Caco-2 (cell line): Measurements from ENCODE around the gene IRX2. TPM values are rescaled to one million over a fixed set of nuclear protein-coding genes. Genes with fewer than 3 reads are reported as not detected.
A peak's percentile ranks its signal among the peaks of the same experiment; 100 is the strongest.

Source experiments
- BruUV-seq: library from RNA; stranded (reverse); fragments of 400-500 nt; replicated peaks from 2 replicates; lab custom pipeline; 2021; lab: Mats Ljungman, UMichigan
- CTCF ChIA-PET: fragments of 300-600 bp; sonication (Branson Sonifier 250); formaldehyde crosslinking; loops from one replicate; lab custom pipeline; 2022; ENCODE audit warnings: antibody characterized with exemption; lab: Charles Lee
- POLR2A ChIA-PET: fragments of 300-600 bp; sonication (Branson Sonifier 250); formaldehyde crosslinking; loops from one replicate; lab custom pipeline; 2022; ENCODE audit warnings: antibody characterized with exemption; lab: Charles Lee
- DNase-seq, 2 experiments: peaks; one replicate each; pipeline versions ENCODE4 v3.0.0 to v3.0.0-alpha.2; 2020 to 2022
- H3K27me3 ChIP-seq: replicated peaks from 2 replicates; pipeline ENCODE4 v1.6.0; 2011; ENCODE audit warnings: low read length; ENCODE audit not compliant: control insufficient read depth, insufficient read depth
- H3K36me3 ChIP-seq: 2 replicates; pipeline ENCODE4 v1.5.1; 2011; ENCODE audit warnings: low read length; ENCODE audit not compliant: control insufficient read depth, insufficient read depth
- H3K4me1 ChIP-seq: fragments of 250-450 bp; sonication (Bioruptor Pico); 2 replicates; pipeline ENCODE4 v1.5.1; 2020; ENCODE audit warnings: mild to moderate bottlenecking
- H3K4me3 ChIP-seq: 2 replicates; pipeline ENCODE4 v1.5.1; 2011; ENCODE audit warnings: low read depth, mild to moderate bottlenecking, control low read depth, low read length
- H3K9me3 ChIP-seq: fragments of 250-450 bp; sonication (Bioruptor Pico); 2 replicates; pipeline ENCODE4 v1.5.1; 2020; ENCODE audit warnings: mild to moderate bottlenecking, moderate library complexity
- H3K27ac Mint-ChIP-seq: one replicate; pipeline ENCODE4 v1.8.0; 2022; ENCODE audit warnings: mixed read lengths; ENCODE audit not compliant: unreplicated experiment
- H3K27me3 Mint-ChIP-seq: one replicate; pipeline ENCODE4 v1.8.0; 2022; ENCODE audit warnings: mixed read lengths; ENCODE audit not compliant: insufficient read depth, unreplicated experiment
- H3K36me3 Mint-ChIP-seq: one replicate; pipeline ENCODE4 v1.8.0; 2022; ENCODE audit warnings: mild to moderate bottlenecking, mixed read lengths; ENCODE audit not compliant: insufficient read depth, unreplicated experiment
- H3K4me1 Mint-ChIP-seq: one replicate; pipeline ENCODE4 v1.8.0; 2022; ENCODE audit warnings: low read depth, mixed read lengths; ENCODE audit not compliant: unreplicated experiment
- H3K4me3 Mint-ChIP-seq: one replicate; pipeline ENCODE4 v1.8.0; 2022; ENCODE audit warnings: mild to moderate bottlenecking, moderate library complexity, mixed read lengths; ENCODE audit not compliant: unreplicated experiment
- H3K9me3 Mint-ChIP-seq: one replicate; pipeline ENCODE4 v1.8.0; 2022; ENCODE audit warnings: mixed read lengths; ENCODE audit not compliant: unreplicated experiment
- intact Hi-C: fragments of 100-400 bp; cut with micrococcal nuclease; formaldehyde crosslinking; loops from one replicate; pipeline ENCODE4 v1.10.0; 2022; ENCODE audit not compliant: unreplicated experiment
- total RNA-seq: library from RNA; stranded (reverse); gene quantifications from 2 replicates; pipeline ENCODE4 v1.2.3, GENCODE V29; 2022
- TF ChIP-seq, protein P1 (sequence below), 2 experiments: fragments of 200-600 bp in 1 of 2; IDR thresholded peaks; 1 replicate in 1 of 2; 2 replicates in 1 of 2; pipeline versions ENCODE4 v1.5.1 to v1.8.0; 2011 to 2022; ENCODE audit warnings: antibody characterized with exemption in 1 of 2, control low read depth in 1 of 2, inconsistent platforms in 1 of 2, low read depth in 1 of 2, low read length in 1 of 2, mild to moderate bottlenecking in 1 of 2, moderate library complexity in 1 of 2; ENCODE audit not compliant: insufficient read depth in 1 of 2, severe bottlenecking in 1 of 2, unreplicated experiment in 1 of 2

Gene IRX2
- total RNA-seq, 1 experiment from 2014 or later = 44.1 TPM

DNA sequence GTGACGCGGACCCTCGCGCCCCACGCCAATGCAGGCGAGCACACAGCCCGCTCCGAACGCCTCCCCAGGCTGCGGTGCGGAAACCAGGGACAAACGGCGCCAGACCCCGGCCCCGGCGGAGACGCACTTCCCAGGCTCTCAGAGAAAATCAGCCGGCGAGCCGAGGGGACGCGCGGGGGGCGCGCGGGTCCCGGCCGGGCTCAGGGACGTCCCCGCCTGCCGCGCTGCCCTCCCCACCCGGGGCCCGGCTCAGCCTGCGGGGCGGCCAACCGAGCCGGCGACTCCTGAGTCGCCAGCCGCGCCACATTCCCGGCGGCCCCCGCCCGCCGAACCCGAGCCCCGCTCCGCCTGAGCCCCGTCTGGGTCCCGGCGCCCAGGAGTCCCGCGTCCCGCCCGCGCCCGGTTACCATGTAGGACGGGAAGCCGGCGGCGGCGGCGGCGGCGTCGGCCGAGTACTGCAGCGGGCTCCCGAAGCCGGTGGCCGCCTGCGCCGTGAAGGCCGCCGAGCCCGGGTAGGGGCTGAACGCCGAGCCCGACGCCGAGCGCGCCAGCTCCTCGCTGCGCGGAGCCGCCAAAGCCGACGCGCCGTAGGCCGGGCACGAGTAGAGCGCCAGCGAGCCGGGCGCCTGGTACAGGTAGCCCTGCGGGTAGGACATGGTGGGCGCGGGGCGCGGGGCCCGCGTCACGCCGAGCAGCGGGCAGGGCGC, 566 bp downstream of the IRX2 start:
- Histone ChIP-seq H3K36me3 (peaks cover 3% of the 10 kb centered on the region; the same call in 1 of the 2 replicates), H3K4me3 (peak overlapping the region; percentile 96), H3K4me1 (peaks cover 14% of the 10 kb centered on the region; the same call in 1 of the 2 replicates), H3K27me3 (no peaks in the 10 kb centered on the region), H3K9me3 (no peaks in the 10 kb centered on the region)
- H3K9me3 Mint-ChIP-seq = peaks cover 3% of the 10 kb centered on the region
- TF ChIP-seq, protein P1, sequence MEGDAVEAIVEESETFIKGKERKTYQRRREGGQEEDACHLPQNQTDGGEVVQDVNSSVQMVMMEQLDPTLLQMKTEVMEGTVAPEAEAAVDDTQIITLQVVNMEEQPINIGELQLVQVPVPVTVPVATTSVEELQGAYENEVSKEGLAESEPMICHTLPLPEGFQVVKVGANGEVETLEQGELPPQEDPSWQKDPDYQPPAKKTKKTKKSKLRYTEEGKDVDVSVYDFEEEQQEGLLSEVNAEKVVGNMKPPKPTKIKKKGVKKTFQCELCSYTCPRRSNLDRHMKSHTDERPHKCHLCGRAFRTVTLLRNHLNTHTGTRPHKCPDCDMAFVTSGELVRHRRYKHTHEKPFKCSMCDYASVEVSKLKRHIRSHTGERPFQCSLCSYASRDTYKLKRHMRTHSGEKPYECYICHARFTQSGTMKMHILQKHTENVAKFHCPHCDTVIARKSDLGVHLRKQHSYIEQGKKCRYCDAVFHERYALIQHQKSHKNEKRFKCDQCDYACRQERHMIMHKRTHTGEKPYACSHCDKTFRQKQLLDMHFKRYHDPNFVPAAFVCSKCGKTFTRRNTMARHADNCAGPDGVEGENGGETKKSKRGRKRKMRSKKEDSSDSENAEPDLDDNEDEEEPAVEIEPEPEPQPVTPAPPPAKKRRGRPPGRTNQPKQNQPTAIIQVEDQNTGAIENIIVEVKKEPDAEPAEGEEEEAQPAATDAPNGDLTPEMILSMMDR (IDR thresholded peaks at IDR 0.05; ENCODE audit: insufficient read depth in 1 of 2, low read depth in 1 of 2, low read length in 1 of 2, severe bottlenecking in 1 of 2, unreplicated experiment in 1 of 2) = no peak
- H3K27me3 Mint-ChIP-seq = no peaks in the 10 kb centered on the region
- ChIA-PET POLR2A (no interaction called here), CTCF (no interaction called here)
- H3K36me3 Mint-ChIP-seq = peaks cover 45% of the 10 kb centered on the region
- no TSS peak for BruUV-seq
- H3K27ac Mint-ChIP-seq = peak overlapping the region; percentile 89
- peaks cover 18% of the 10 kb centered on the region for H3K4me1 Mint-ChIP-seq
- peak overlapping the region; percentile 85 for H3K4me3 Mint-ChIP-seq
- intact Hi-C loops = loop anchor here (1.0 kb wide), 1 partner anchor 52 kb away; no protein-coding TSS in a partner anchor
- peak in 1 of 2 experiments; percentile 49 for DNase-seq

GRCh38 chr5:2750026-2750757, 1.3 kb downstream of the IRX2 start:
- H3K4me1 ChIP-seq = peaks cover 10% of the 10 kb centered on the region; the same call in 1 of the 2 replicates
- TF ChIP-seq, protein P1 (IDR thresholded peaks at IDR 0.05; ENCODE audit: insufficient read depth in 1 of 2, low read depth in 1 of 2, low read length in 1 of 2, severe bottlenecking in 1 of 2, unreplicated experiment in 1 of 2) = no peak
- H3K27me3 Mint-ChIP-seq = no peaks in the 10 kb centered on the region
- H3K4me1 Mint-ChIP-seq = peaks cover 17% of the 10 kb centered on the region
- no TSS peak for BruUV-seq
- H3K27ac Mint-ChIP-seq = peak overlapping the region; percentile 89
- ChIA-PET CTCF (no interaction called here), POLR2A (no interaction called here)
- intact Hi-C loops = no loop called here
- H3K36me3 ChIP-seq = peaks cover 3% of the 10 kb centered on the region; the same call in 1 of the 2 replicates
- no peaks in the 10 kb centered on the region for H3K27me3 ChIP-seq
- peak in 1 of 2 experiments; percentile 52 for DNase-seq
- peak overlapping the region; percentile 85 for H3K4me3 Mint-ChIP-seq
- no peaks in the 10 kb centered on the region for H3K9me3 Mint-ChIP-seq
- H3K36me3 Mint-ChIP-seq = peaks cover 51% of the 10 kb centered on the region
- peak overlapping the region; percentile 96 for H3K4me3 ChIP-seq
- no peaks in the 10 kb centered on the region for H3K9me3 ChIP-seq

GRCh38 chr5:2749514-2750025, 1.9 kb downstream of the IRX2 start:
- no peaks in the 10 kb centered on the region for H3K27me3 Mint-ChIP-seq
- intact Hi-C loops = no loop called here
- Histone ChIP-seq H3K4me3 (peak overlapping the region; percentile 96), H3K4me1 (peaks cover 10% of the 10 kb centered on the region; the same call in 1 of the 2 replicates), H3K27me3 (no peaks in the 10 kb centered on the region), H3K9me3 (no peaks in the 10 kb centered on the region), H3K36me3 (peaks cover 3% of the 10 kb centered on the region; the same call in 1 of the 2 replicates)
- CTCF ChIA-PET = no interaction called here
- POLR2A ChIA-PET = no interaction called here
- peaks cover 57% of the 10 kb centered on the region for H3K36me3 Mint-ChIP-seq
- BruUV-seq = TSS peak; percentile 22
- H3K4me3 Mint-ChIP-seq = peak overlapping the region; percentile 85
- TF ChIP-seq, protein P1 (IDR thresholded peaks at IDR 0.05; ENCODE audit: insufficient read depth in 1 of 2, low read depth in 1 of 2, low read length in 1 of 2, severe bottlenecking in 1 of 2, unreplicated experiment in 1 of 2) = no peak
- DNase-seq = no peak
- H3K9me3 Mint-ChIP-seq = no peaks in the 10 kb centered on the region
- peaks cover 21% of the 10 kb centered on the region for H3K4me1 Mint-ChIP-seq
- H3K27ac Mint-ChIP-seq = peak overlapping the region; percentile 89
